ENCODE data around the gene SLC4A1. TPM values are rescaled to one million over a fixed set of nuclear protein-coding genes. Genes with fewer than 3 reads are reported as not detected.

The SLC4A1 gene
- total and polyA plus RNA-seq, 4 donors, result 0.14 to 1,478 TPM; not detected in 2

DNA sequence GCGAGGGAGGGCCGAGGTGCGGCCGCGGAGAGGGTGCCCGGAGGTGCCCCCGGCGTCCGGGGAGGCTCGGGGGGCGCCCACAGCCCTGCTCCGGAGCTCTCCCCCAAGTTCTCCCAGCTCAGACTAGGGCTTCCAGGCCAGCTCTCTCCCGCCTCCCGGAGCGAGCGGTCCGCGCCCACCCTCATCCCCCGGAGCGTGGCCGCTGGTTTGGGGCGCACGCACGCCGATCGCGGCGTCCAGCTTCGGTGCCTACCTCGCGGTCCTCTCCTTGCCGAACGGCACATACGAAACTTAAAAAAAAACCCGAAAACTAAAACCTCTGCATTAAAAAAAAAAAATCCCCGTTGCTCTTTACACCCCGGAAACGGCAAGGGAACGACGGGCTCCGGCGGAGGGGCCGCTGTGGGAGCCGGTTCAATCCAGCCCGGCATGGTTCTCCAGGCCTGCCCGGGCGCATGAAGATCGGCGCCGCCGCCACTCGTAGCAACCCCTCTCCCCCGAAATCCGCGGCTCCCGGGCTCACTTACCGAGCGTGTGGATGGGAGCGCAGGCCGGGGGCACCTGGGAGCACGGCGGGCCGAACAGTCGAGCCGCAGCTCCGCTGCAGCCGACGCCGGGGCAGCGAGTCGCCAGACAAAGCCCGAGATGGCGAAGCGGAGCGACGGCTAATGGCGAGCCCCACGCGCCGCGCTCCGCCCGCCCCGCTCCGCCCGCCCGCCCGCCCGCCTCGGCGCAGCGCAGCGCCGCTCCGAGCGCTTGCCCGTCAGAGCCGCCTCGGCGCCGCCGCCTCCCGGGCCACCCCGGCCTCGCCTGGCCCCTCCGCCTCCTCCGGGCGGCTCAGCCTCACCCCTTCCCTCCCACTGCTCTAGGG is 47.5 kb downstream of the SLC4A1 start (continued):
- TF ChIP-seq, protein P1, sequence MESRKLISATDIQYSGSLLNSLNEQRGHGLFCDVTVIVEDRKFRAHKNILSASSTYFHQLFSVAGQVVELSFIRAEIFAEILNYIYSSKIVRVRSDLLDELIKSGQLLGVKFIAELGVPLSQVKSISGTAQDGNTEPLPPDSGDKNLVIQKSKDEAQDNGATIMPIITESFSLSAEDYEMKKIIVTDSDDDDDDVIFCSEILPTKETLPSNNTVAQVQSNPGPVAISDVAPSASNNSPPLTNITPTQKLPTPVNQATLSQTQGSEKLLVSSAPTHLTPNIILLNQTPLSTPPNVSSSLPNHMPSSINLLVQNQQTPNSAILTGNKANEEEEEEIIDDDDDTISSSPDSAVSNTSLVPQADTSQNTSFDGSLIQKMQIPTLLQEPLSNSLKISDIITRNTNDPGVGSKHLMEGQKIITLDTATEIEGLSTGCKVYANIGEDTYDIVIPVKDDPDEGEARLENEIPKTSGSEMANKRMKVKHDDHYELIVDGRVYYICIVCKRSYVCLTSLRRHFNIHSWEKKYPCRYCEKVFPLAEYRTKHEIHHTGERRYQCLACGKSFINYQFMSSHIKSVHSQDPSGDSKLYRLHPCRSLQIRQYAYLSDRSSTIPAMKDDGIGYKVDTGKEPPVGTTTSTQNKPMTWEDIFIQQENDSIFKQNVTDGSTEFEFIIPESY (IDR thresholded peaks at IDR 0.05), result no peak
- TF ChIP-seq FOXA2 (IDR thresholded peaks at IDR 0.05), result no peak
- TF ChIP-seq CTCF (IDR thresholded peaks at IDR 0.05; ENCODE audit: low read depth, low read length, missing input control), result no peak
- TF ChIP-seq EGR1 (IDR thresholded peaks at IDR 0.05; ENCODE audit: low read depth in 2 of 2), result no peak

DNA sequence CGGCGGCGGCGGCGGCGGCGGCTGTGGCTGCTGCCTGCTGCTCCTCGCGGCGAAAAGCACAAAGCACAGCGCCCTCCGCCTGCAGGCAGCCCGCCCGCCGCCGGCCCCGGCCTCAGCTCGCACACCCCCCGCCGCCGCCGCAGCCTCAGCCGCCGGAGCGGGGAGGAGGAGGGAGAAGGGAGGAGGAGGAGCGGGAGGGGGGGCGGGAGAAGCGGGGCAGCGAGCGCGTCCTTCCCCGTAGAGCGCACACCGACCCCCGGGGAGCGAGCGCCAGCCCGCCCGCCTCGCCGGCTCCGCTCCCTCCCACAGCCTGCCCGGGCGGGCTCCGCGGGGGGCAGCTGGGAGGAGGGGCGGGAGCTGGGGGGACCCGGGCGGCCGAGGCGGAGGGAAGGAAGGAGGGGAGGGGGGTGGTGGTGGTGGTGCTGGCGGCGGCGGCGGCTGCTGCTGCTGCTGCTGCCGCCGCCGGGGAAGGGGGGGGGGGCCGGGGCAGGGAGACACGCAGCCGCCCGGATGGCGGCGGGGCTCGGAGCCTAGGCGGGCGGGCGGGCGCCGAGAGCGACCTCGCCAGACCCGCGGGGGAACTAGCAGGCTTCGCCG is 48.2 kb downstream of the SLC4A1 start, which contains the start of gene UBTF:
Gene UBTF (minus strand): TSS at position 60 of the 597 bp plus-strand sequence. CDS start 1,446 bp downstream, outside the sequence.
- H3K4me1 ChIP-seq (ENCODE audit: control insufficient read depth in 4 of 4, insufficient read depth in 4 of 4, low read length in 3 of 4), result peaks cover 17 to 45% (median 39%) of the 10 kb centered on the region in 4 donors

More for the DNA sequence above, 48.2 kb downstream of the SLC4A1 start, which contains the start of gene UBTF:
- peaks cover 7 to 21% (median 18%) of the 10 kb centered on the region in 4 donors for H3K36me3 ChIP-seq (ENCODE audit: control insufficient read depth in 4 of 4, insufficient read depth in 3 of 4, low read depth in 1 of 4, low read length in 3 of 4)
- peak within 1 kb of the TSS; percentile 64 to 93 (median 76) for H3K4me3 ChIP-seq (ENCODE audit: low read depth in 1 of 3, low read length in 3 of 3)
- TF ChIP-seq, protein P1 (IDR thresholded peaks at IDR 0.05), result no peak
- no peak for TF ChIP-seq GABPA (IDR thresholded peaks at IDR 0.05 in 1 of 2, conservative IDR thresholded peaks at IDR 0.05 in 1 of 2)
- TF ChIP-seq ATF3 (IDR thresholded peaks at IDR 0.05), result no peak
- no peak for TF ChIP-seq REST (IDR thresholded peaks at IDR 0.05)
- TF ChIP-seq, protein P2, sequence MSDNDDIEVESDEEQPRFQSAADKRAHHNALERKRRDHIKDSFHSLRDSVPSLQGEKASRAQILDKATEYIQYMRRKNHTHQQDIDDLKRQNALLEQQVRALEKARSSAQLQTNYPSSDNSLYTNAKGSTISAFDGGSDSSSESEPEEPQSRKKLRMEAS (IDR thresholded peaks at IDR 0.05), result no peak
- no peak for TF ChIP-seq RXRA (IDR thresholded peaks at IDR 0.05)
- no peak for TF ChIP-seq JUND (IDR thresholded peaks at IDR 0.05)
- TF ChIP-seq CTCF (IDR thresholded peaks at IDR 0.05; ENCODE audit: low read depth, low read length, missing input control), result no peak
- no peak for TF ChIP-seq FOXA1 (IDR thresholded peaks at IDR 0.05)
- no peak for TF ChIP-seq NR2F2 (IDR thresholded peaks at IDR 0.05)
- TF ChIP-seq HNF4A (conservative IDR thresholded peaks at IDR 0.05), result no peak
- no peak for TF ChIP-seq FOXA2 (IDR thresholded peaks at IDR 0.05)
- TF ChIP-seq SP1 (IDR thresholded peaks at IDR 0.05), result no peak
- no peak for TF ChIP-seq RAD21 (IDR thresholded peaks at IDR 0.05)
- DNase-seq (ENCODE audit: low spot score), result peak; percentile 71
- H3K27me3 ChIP-seq (ENCODE audit: control insufficient read depth in 4 of 4, insufficient read depth in 4 of 4, low read length in 3 of 4), result no peaks in the 10 kb centered on the region
- H3K9me3 ChIP-seq (ENCODE audit: control insufficient read depth in 4 of 4, low read length in 3 of 4), result no peaks in the 10 kb centered on the region
- H3K9ac ChIP-seq (ENCODE audit: low read depth in 1 of 2, low read length in 2 of 2), result peak within 1 kb of the TSS; percentile 66 to 80
- WGBS, result under 1% methylated on average over 76 of the region's 76 CpGs
- H3K27ac ChIP-seq (ENCODE audit: low read depth in 1 of 2, low read length in 2 of 2), result peak within 1 kb of the TSS; percentile 93 to 94

All from liver (tissue), 9 donors.